ENCODE results near the gene ROS1.

DNA sequence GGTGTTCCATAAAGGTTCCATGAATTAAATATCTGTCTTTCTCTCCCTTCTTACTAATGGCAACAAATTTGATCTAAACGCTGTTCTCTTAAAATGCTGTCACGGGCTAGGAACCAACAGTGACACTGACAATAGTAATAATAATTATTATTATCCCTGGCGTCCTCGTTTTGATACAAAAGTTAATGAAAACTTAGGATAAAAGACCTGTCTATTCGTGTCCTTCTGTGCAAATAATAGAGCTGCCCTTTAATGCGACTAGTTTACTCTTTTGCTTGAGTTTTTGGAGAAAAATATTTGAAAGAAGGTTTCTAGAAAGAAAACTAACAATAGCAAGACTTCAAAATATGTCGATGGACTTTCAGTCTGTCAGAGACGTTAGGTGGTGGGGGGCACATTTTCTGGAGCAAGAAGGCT lies 156.1 kb downstream of the ROS1 start:
- TF ChIP-seq, protein P1, sequence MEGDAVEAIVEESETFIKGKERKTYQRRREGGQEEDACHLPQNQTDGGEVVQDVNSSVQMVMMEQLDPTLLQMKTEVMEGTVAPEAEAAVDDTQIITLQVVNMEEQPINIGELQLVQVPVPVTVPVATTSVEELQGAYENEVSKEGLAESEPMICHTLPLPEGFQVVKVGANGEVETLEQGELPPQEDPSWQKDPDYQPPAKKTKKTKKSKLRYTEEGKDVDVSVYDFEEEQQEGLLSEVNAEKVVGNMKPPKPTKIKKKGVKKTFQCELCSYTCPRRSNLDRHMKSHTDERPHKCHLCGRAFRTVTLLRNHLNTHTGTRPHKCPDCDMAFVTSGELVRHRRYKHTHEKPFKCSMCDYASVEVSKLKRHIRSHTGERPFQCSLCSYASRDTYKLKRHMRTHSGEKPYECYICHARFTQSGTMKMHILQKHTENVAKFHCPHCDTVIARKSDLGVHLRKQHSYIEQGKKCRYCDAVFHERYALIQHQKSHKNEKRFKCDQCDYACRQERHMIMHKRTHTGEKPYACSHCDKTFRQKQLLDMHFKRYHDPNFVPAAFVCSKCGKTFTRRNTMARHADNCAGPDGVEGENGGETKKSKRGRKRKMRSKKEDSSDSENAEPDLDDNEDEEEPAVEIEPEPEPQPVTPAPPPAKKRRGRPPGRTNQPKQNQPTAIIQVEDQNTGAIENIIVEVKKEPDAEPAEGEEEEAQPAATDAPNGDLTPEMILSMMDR (IDR thresholded peaks at IDR 0.05), result no peak
- TF ChIP-seq POLR2A (IDR thresholded peaks at IDR 0.05), result no peak
